NCI-H748 (cell line): Measurements from ENCODE around the gene PGM5.
"Not testable (repeated sequence)": the region's sequence is repeated elsewhere in the genome, so short reads cannot be mapped to it uniquely, and the experiment has no call there.

Experiments used
- DNase-seq: peaks from one replicate; lab custom pipeline; 2025; ENCODE audit not compliant: unreplicated experiment; lab: John Stamatoyannopoulos, UW

PGM5 gene

GRCh38 chr9:68356380-68357118, at the start of gene PGM5:
PGM5 (plus strand) TSS chr9:68356611; CDS start chr9:68357128, 517 bp downstream.
- not testable (repeated sequence) for DNase-seq

GRCh38 chr9:68307127-68307526, 49.3 kb upstream of the PGM5 start:
- DNase-seq = not testable (repeated sequence)

GRCh38 chr9:68307654-68308053, 48.8 kb upstream of the PGM5 start:
- DNase-seq = not testable (repeated sequence)

- not testable (repeated sequence) for DNase-seq
These were observed 45.2 kb upstream of the PGM5 start for GRCh38 chr9:68311208-68311607.

- DNase-seq = not testable (repeated sequence)
These were observed 38.2 kb upstream of the PGM5 start for GRCh38 chr9:68318209-68318608.

- not testable (repeated sequence) for DNase-seq
These were observed 32.7 kb upstream of the PGM5 start for GRCh38 chr9:68323749-68324148.

- not testable (repeated sequence) for DNase-seq
These were observed 31.9 kb upstream of the PGM5 start for GRCh38 chr9:68324518-68324917.

- not testable (repeated sequence) for DNase-seq
These were observed 27.3 kb upstream of the PGM5 start for GRCh38 chr9:68329106-68329505.

GRCh38 chr9:68330531-68331173, 25.8 kb upstream of the PGM5 start:
- DNase-seq = not testable (repeated sequence)

- DNase-seq = not testable (repeated sequence)
These were observed 24.3 kb upstream of the PGM5 start for GRCh38 chr9:68332122-68332521.

- DNase-seq = not testable (repeated sequence)
These were observed 20.5 kb upstream of the PGM5 start for GRCh38 chr9:68335935-68336334.

- DNase-seq = not testable (repeated sequence)
These were observed 19.6 kb upstream of the PGM5 start for GRCh38 chr9:68336639-68337339.

- not testable (repeated sequence) for DNase-seq
These were observed 18.4 kb upstream of the PGM5 start for GRCh38 chr9:68338000-68338399.

- DNase-seq = not testable (repeated sequence)
These were observed 14.0 kb upstream of the PGM5 start for GRCh38 chr9:68342265-68343025.

GRCh38 chr9:68343242-68343641, 13.2 kb upstream of the PGM5 start:
- DNase-seq = not testable (repeated sequence)

- DNase-seq = not testable (repeated sequence)
These were observed 12.4 kb upstream of the PGM5 start for GRCh38 chr9:68343992-68344391.

GRCh38 chr9:68351689-68352088, 4.7 kb upstream of the PGM5 start:
- not testable (repeated sequence) for DNase-seq

- DNase-seq = not testable (repeated sequence)
These were observed 425 bp upstream of the PGM5 start for GRCh38 chr9:68355993-68356379.

- not testable (repeated sequence) for DNase-seq
These were observed 806 bp downstream of the PGM5 start for GRCh38 chr9:68357119-68357714.

- not testable (repeated sequence) for DNase-seq
These were observed 10.6 kb downstream of the PGM5 start for GRCh38 chr9:68366933-68367547.
